WERI-Rb-1 (cell line): ENCODE results near the gene DCAF8L1.
"Not testable (repeated sequence)": the region's sequence is repeated elsewhere in the genome, so short reads cannot be mapped to it uniquely, and the experiment has no call there.

Source experiments
- DNase-seq: peaks from one replicate; pipeline ENCODE4 v3.0.0-alpha.2; 2020
- H3K27ac ChIP-seq: fragments of 250-450 bp; sonication (Bioruptor Pico); 2 replicates; pipeline ENCODE4 v1.5.1; 2020; ENCODE audit warnings: mild to moderate bottlenecking, moderate library complexity
- H3K27me3 ChIP-seq: fragments of 250-450 bp; sonication (Bioruptor Pico); 2 replicates; pipeline ENCODE4 v1.5.1; 2021; ENCODE audit warnings: mild to moderate bottlenecking, low read depth, moderate library complexity; ENCODE audit not compliant: insufficient read depth, severe bottlenecking
- H3K36me3 ChIP-seq: fragments of 250-450 bp; sonication (Bioruptor Pico); 2 replicates; pipeline ENCODE4 v1.5.1; 2020; ENCODE audit warnings: mild to moderate bottlenecking, moderate library complexity
- H3K4me3 ChIP-seq: 2 replicates; pipeline ENCODE4 v1.5.1; 2011; ENCODE audit warnings: low read depth, mild to moderate bottlenecking, control low read depth, low read length
- H3K9me3 ChIP-seq: fragments of 250-450 bp; sonication (Bioruptor Pico); 2 replicates; pipeline ENCODE4 v1.5.1; 2021; ENCODE audit warnings: mild to moderate bottlenecking, moderate library complexity; ENCODE audit not compliant: severe bottlenecking
- TF ChIP-seq, protein P1 (sequence below): IDR thresholded peaks from 2 replicates; pipeline ENCODE4 v1.5.1; 2011; ENCODE audit warnings: low read depth, mild to moderate bottlenecking, control low read depth, inconsistent platforms, low read length

DCAF8L1 gene

DNA sequence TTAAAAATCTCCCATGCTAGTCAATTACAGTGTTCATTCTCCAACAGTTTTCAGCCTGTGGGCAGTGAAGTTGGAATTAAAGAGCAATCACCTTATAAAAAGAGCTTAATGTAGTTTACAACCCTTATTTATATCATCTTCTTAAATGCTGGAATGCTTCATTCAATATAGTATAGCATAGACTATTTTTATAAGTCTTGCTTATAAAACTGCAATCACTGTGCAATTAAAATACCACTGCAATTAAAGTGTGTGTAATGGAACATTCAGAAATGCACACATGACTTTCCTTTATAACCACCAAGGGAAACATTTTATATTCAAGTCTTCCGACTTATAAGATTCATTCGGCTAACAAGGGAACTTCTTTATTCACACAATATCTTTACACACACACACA lies 16.4 kb upstream of the DCAF8L1 start:
- no peaks in the 10 kb centered on the region for H3K36me3 ChIP-seq
- TF ChIP-seq, protein P1, sequence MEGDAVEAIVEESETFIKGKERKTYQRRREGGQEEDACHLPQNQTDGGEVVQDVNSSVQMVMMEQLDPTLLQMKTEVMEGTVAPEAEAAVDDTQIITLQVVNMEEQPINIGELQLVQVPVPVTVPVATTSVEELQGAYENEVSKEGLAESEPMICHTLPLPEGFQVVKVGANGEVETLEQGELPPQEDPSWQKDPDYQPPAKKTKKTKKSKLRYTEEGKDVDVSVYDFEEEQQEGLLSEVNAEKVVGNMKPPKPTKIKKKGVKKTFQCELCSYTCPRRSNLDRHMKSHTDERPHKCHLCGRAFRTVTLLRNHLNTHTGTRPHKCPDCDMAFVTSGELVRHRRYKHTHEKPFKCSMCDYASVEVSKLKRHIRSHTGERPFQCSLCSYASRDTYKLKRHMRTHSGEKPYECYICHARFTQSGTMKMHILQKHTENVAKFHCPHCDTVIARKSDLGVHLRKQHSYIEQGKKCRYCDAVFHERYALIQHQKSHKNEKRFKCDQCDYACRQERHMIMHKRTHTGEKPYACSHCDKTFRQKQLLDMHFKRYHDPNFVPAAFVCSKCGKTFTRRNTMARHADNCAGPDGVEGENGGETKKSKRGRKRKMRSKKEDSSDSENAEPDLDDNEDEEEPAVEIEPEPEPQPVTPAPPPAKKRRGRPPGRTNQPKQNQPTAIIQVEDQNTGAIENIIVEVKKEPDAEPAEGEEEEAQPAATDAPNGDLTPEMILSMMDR: no peak

DNA sequence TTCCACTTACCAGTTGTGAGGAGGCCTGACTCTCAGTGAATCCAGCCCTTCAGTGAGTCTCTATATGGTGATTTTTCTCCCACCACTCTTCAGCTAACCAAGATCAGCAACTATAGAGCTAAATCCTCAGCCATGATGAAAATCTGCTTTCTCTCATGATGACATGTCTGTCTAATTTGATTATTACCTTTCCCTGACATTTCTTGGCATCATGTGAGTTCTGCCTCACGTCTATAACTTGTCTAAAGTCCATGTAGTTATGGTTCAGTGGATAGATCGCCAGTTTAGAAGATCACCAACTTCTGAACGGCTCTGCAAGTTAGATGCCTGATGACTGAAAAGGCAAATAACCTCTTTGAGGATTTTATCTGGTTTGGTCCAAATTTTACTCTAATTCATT lies 14.9 kb upstream of the DCAF8L1 start:
- no peak overlapping the region for H3K27ac ChIP-seq
- no peak for DNase-seq
- peaks cover 4% of the 10 kb centered on the region for H3K27me3 ChIP-seq
- H3K9me3 ChIP-seq: no peaks in the 10 kb centered on the region
- no peak overlapping the region for H3K4me3 ChIP-seq
- TF ChIP-seq, protein P1: no peak
- no peaks in the 10 kb centered on the region for H3K36me3 ChIP-seq

More for the DNA sequence above, 16.4 kb upstream of the DCAF8L1 start:
- Histone ChIP-seq H3K27ac (no peak overlapping the region), H3K27me3 (peaks cover 4% of the 10 kb centered on the region), H3K9me3 (no peaks in the 10 kb centered on the region), H3K4me3 (no peak overlapping the region)
- no peak for DNase-seq

DNA sequence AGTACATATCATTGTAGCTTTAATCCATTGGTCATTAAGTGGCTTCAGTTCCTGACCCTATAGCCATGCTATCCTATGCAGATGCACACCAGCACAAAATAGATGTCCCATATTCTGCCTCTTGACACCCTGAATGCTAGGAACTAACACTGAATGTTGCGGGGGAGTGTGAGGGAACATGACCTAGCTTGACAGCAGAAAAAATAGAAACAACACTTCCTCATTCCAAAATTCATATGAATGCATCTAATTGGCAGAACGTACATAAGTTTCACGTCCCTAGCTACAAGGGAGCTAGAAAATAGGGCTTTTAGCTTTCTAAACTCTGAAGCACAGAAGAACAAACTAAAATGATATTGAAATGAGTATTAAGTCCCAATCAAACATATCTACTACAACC lies 14.4 kb upstream of the DCAF8L1 start:
- H3K27me3 ChIP-seq: peaks cover 4% of the 10 kb centered on the region
- TF ChIP-seq, protein P1: no peak
- no peaks in the 10 kb centered on the region for H3K36me3 ChIP-seq
- no peak for DNase-seq
- H3K27ac ChIP-seq: no peak overlapping the region
- H3K4me3 ChIP-seq: no peak overlapping the region
- no peaks in the 10 kb centered on the region for H3K9me3 ChIP-seq

DNA sequence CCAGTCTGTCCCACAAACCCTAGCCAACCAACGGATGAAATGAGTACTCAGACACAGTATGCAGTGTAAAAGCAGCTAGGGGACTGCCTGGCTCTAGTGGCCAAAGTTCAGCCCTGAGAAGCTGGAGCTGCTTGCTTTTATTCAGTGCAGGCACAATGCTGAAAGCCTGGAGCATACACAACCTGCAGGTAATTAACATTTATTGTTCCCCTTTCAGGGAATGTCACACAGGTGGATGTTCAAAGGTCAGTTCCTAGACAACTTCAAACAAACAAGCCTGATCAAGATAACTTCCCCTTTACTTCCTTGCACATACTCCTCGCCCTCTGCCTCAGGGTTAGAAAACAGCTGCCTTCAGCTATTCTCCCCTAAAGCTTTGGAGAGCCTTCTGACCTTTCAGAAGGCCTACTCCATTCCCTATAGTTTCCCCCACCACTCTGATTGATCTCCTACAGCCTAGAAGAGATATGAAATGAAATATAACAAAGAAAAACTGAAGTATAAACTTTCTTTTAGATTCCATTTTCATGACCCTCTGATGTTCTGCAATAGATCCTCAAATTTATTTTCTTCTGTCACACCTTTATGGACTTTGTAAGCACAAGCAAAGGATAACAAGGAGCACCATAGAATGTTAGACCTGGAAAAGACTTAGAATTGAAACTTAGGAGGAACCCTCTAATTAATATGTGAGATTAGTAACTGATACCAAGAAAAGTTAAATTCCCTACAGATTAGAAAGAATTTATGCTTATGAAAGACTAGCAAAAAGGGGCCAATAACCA lies 6.8 kb upstream of the DCAF8L1 start:
- Histone ChIP-seq H3K9me3 (no peaks in the 10 kb centered on the region), H3K36me3 (no peaks in the 10 kb centered on the region), H3K4me3 (no peak overlapping the region), H3K27ac (no peak overlapping the region), H3K27me3 (no peaks in the 10 kb centered on the region)
- TF ChIP-seq, protein P1: no peak
- no peak for DNase-seq

DNA sequence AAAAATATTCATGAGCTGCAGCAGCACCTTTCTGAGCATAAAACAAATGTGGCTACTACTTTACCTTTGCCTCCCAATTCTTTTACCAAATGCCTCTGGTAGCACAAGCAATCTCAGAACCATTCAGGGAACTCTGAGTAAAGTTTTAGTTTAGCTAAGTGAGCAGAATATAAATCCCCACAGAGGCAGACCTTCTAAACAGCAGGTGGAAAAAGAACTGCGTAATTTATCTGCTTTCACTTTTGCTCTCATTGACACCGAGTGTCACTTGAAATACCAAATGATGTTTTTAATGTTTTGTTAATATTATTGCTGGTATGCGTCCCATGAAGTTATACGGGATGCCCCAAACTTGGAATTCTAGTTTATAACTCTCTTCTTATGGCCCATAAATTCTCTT lies 4.3 kb downstream of the DCAF8L1 start:
- not testable (repeated sequence) for H3K36me3 ChIP-seq, DNase-seq, H3K4me3 ChIP-seq, H3K9me3 ChIP-seq, H3K27me3 ChIP-seq, H3K27ac ChIP-seq

DNA sequence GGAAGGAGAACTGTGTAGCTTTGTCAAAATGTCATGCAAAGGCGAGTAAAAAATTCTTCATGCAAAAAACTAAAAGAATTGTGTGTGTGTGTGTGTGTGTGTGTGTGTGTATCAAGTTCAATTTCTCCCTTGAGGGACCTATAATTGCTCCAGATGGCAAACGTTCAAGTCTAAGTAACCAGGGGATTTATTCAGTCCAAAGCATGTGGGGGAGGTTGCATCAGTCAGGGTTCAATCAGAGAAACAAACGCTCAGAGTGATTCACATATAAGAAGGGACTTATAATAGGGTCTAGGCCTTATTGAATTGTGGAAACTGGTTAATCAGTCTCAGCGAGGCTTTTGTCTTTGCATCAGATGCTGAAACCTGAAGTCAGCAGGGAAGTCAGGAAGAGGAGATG lies 5.0 kb downstream of the DCAF8L1 start:
- Histone ChIP-seq H3K27me3 (peaks cover 3% of the 10 kb centered on the region), H3K4me3 (no peak overlapping the region), H3K27ac (no peak overlapping the region), H3K9me3 (no peaks in the 10 kb centered on the region), H3K36me3 (no peaks in the 10 kb centered on the region)
- TF ChIP-seq, protein P1: no peak
- DNase-seq: no peak
